Measurements from ENCODE around the gene ITPR2.

ITPR2 gene

DNA sequence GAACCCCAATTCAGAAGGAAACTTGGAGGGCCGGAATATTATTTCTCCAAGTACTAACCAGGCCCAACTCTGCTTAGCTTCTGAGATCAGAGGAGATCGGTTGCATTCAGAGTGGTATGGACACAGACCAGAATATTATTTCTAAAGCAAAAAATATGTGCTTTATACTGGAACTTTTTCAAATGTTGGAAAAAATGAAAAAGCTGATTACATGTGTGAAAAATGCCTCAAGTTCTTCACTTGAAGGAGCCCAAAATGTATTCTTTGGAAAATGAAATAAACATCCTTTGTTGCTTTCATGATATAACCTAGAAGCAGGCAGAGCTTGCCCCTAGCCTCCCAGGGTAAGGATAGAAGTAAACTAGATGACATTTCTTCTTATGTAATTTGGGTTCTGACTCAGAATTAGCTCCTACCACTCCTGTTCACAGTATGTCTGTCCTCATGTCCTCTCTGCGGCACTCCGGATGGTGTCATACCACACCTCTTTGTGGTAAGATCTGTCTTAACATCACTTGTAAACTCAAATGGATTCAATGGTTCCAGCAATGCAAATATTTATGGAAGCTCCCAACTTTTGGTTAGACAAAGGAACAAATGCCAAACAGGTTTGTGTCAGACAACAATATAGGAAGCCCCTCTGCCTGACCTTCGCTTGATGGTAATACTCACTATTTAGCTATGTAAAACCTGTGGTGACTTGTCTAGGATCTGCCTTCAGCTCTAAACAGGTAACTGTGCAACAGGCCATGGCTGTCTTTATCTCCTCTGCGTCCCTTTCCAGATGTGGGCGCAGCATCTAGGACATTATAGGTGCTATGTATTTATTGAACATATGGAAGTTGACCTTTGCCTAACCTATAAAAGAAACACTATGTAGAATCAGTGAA, 459.1 kb downstream of the ITPR2 start:
- no peak for DNase-seq

DNA sequence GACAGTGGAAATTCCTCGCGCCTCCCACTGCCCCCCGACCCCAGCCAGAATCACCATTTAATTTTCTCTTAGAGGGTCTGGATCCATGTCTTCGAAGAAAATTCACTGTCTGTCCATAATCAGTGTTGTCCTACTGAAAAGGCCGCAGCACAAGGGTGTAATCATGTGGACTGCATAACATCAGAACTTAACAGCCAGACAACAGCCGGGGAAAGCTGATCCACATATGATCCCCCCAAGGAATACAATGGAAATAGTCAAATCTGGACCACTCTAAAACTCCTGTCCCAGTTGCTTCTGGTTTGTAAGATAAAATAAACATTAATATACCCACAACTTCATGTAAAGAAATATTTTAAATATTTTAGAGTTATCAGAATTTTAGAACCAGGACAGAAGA, 460.1 kb downstream of the ITPR2 start:
- no peak for DNase-seq

DNA sequence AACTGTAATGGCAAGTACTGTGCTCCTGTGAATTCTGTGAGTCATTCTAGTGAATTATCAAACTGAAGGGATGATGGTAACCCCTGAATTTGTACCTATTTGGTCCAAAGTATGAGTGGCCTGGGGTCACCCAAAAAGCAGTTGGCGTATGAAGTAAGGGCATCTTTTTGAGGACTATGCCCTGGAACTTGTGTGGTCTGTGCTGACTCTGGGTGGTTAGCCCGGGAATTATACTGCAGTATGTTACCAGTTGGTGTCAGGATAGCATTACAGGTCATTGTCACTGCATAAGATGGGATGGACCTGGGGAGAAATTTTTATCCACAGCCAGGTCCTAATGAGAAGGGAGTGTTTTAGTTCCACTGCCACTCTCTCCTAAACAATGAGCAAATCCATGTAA, 462.9 kb downstream of the ITPR2 start:
- no peak for DNase-seq

DNA sequence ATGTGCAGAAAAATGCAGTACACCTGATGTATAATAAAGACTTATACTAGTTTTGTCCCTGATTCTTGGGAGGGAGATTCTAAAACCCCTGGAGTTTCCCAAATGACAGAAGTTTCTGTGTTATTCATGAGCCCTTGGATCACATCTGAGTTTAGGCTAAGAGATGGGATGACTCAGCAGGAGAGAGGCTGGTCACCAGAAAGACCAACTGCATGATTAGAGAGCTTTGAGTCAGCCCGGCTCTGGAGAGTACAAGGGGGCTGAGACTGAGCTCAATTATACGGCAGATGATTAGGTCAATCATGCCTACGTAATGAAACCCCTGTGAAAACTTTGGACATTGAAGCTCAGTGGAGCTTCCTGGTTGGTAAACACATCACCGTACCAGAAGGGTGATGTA, 463.4 kb downstream of the ITPR2 start:
- DNase-seq = no peak

DNA sequence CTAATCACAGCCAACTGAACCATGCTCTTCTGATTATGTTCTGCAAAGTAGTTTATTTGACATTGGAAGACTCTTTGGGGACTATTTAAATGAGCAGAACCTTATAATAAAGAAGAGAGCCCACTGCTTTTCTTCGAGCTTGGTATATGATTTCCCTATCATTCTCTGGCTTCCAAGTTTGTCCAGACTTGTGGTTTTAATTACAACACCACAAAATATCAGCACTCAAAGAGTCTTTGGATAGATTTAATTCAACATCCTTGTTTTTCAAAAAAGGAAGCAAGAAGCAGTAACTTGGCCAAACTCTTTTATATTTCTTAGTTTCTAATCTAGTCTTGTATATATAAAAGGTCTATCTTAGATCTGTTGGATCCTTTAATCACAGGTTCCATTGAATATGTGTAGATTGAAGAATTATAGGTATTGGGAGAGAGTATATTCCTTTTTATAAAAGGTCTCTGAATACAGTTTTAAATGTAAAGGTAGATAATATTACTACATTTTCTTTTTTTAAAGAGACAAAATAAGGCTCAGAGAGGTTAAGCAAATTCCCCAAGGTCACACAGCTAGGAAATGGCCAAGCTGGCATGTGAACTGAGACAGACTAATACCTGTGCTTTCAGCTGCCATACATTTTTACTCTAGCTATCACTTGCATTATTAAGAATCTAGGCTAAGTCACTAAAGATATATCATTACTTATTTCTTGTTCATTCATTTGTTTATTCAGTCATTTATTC, 464.8 kb downstream of the ITPR2 start:
- DNase-seq = no peak

DNA sequence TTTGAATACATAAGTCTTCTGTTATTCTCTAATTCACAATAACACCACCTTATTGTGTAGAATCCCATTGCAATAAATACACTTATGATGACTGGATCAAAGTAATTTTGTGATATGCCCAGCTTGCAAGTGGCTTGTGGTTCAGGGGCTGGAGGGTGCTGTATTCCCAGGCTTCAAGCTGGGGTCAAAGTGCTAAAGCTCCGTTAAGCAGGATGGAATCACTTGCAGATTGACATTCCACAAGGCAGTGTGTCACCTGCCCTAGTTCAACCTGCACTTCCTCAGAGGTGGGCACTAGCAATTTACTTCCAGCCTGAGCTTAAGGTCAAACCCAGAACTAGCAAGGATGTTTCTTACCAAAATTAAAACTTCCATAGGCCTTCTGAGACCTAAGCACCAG, 471.0 kb downstream of the ITPR2 start:
- no peak for DNase-seq

DNA sequence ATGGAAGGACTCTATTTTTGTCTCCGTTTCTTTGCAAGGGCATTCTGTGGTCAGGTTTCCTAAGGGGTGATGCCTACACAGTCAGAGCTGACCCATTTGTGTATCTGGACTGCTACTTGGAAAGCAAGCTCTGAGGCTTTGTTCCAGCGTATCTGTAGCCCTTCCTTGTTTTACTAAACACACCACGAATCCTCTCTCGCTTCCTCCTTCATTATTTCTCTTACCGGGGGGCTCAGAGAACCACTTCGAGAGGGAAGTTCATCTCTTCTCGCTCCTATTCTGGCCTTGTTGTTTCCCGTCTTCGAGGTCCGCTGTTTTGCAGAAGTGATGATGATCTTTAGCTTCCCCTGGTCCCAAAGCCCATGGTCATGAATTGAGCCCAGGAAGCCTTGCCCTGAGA, 472.9 kb downstream of the ITPR2 start:
- DNase-seq = no peak

DNA sequence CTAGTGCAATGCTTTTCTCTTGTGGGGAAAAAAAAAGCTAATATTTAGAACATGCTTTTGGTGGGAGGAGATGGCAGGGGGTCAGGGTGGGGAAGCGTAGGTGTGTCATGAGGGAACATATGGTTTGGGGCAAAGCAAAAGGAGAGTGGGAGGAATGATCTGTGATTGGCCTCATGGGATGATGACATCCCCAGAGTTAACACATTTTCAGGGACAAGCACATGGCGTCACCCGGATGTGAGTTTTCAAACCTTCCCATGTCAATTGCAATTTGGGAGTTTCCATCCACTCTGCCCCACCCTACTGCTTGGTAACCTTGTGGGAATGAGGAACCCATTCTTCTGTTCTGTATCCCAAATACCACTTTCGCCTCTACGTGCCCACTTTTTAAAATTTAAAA, 473.4 kb downstream of the ITPR2 start:
- no peak for DNase-seq

DNA sequence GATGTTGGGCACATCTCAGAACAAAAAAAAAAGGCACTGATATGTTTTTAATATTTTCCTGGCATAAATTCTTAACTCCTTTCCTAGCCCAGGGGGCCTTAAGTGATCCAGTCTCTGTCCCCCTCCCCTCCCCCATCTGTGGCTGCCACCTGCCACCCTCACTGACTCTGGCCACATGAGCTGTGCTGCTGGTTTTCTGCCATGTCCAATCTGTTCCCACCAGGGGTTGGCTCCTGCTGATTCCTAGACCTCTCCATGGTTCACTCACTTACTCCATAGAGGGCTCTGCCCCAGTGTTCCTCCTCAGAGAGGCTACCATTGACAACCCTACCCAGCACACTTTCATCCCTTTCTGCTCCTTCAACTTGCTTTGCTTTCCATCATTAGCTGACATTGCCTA, 474.3 kb downstream of the ITPR2 start:
- no peak for DNase-seq

DNA sequence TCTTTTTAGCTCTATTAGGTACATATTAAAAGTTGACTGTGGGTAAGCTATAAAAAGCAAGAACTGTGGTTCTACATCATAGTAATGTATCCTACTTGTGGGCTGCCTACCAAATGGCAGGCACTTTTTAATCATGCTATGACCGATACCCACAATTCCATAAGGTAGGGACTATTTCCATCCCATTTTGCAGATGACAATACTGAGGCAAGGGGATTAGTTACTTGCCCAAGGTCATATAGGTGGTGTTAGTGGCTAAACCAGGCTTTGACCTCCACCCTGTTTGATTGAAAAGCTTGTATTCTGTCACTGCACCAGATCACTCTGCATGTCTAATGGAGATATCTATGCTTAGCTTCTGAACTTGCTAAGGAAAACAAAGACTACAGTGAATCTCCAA, 485.7 kb downstream of the ITPR2 start:
- DNase-seq = no peak

DNA sequence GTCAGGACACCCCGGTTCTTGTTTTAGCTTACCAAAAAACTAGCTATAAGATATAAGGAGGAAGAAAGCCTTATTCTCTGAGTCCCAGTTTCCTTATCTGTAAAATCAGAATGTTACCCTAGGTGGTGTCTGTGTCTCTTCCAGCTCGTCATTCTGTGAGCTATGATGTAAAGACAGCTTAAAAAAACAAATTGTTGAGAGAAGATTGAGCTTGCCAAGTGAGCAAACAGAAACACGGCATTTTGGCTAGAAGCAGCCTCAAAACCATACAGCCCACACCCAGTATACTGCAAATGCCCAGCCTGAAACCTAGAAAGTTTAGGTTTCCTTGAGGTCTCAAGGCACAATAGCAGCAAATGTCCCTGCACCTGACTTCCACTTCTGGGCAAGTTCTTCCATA, 486.3 kb downstream of the ITPR2 start:
- no peak for DNase-seq

DNA sequence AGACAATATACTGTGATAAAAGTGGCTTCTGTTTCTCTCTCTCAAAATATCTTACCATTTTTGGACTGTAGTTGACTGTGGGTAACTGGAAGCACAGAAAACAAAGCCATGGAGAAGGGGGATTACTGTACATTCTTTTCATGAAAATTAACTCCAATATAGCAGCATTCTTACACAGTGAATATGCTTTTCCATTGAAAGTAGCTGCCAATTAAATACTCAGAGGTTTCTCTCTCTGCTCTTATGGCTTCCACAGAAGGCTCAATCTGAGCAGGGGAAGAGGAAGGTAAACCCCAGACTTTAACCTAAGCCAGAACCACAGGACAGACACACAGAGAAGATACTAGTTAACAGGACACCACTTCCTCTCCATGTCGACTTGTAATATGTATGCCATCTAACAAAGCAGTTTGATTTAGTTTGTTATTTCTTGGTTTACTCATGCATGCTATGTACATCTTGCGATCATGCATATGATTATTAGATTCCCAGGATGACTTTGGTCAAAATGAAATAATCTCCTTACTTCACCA, 487.5 kb downstream of the ITPR2 start:
- no peak for DNase-seq

DNA sequence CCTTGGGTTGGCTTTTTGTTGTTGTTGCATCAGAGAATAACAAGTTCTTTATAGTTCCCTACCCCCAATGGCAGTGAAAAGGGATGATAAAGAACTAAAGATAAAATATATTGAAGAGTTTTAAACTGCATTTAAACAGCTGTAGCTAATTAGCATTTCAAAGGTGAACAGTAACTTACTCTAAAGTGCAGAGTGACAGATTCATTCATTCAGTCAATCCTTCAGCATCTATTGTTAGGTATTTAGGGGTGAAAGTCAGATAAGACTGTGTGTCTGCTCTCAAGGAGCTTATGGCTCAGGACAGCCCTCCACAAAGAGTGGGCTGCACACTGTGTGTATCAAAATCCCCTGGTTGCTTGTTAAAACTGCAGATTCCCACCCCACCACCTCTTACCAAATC, 491.5 kb downstream of the ITPR2 start:
- no peak for DNase-seq

DNA sequence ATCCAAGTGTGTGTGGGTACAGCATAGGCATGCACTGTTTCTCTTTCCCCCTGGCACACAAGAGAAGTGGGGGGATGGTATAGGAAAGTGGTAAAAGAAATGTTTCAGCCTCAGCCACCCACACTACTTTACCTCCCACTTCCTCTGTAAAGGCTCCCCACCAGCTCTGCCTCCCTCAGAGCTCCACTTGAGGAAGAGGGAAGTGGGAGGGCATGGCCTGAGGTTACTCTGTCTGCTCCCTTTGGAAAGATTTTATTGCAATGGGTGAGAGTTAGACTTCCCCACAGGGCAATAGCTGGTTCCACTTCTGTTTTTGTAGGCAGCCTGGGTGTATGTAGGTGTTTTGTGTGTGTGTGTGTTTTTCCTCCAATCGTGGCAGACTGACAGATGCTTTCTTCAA, 492.3 kb downstream of the ITPR2 start:
- DNase-seq = no peak

DNA sequence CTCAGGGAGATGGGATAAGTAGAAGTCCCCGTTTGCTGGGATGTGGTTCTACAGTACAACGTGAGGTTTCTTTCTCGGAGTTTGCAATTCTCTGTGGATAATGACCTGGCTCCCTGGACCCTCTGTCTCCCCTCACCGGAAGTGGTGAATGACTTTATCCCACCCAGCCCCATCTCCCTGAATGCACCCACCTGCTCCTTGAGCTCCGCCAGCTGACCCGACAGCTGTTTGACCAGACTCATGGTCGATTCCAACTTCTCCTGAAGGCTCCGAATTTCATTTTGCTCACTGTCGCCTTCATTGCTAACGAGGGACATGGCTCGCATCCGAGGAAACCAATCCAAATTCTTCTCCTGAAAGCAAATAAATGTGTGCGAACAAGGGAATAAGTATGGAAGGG, 493.0 kb downstream of the ITPR2 start:
- no peak for DNase-seq

DNA sequence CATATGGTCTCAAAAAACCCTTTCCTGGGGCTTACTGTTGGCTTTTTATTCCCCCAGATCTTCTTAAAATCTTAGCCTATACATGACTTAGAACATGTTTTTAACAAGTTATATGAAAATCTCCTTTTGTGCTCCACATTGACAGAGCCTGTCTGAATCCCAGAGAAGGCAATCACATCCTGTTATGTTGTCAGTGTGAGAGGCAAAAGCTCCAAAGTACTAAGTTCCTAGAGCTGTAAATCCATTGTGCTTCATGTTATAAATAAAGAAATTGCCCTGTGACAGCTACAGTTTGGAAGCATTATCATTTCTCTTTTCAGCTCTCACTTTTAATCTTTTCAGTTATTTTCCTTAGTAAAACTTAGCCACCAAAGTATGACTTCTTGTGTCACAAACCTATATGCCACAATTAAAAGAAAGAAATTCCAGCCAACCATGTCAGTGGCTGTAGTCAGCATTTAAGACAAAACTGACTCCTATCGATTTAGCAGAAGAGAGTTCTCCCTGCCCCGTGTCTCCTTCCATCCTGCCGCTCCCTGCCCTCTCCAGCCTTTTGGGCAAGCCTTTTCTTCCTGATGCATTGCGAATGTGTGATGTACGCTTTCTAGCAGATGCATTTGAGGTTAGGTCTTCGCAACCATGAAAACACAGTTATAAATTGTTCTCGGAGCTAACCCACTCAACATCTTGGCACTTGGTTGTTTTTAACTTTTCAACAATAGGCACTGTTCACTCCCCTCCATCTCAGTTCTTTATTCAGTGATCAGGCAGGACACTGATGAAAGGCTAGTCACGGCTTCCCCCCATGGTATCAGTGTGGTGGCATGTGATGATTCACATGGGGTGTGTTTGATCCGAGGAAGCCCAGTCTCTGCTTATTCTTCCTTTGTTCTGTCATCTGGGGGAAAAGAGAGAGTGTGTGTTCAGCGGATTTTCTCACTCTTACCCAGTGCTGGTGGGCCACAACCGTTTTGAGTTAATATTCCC, 494.1 kb downstream of the ITPR2 start:
- no peak for DNase-seq

DNA sequence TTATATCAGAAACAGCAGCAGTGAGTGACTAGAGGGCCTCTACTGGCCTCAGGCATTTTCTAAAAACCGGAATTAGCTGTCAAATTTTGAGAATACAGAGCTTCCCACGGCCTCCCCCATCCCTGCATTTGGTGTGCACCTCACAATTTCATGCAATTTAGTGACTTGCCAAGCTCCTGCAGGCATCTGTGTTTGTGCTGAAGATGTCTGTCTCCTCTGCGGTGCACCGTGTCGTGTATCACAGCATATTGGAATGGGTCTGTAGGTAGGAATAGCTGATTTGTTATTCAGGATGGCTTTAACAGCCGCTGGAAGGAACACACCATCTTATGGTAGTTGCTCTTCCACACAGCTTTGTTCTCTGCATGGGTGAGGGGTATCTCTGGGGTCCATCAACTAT, 497.3 kb downstream of the ITPR2 start:
- DNase-seq = no peak

DNA sequence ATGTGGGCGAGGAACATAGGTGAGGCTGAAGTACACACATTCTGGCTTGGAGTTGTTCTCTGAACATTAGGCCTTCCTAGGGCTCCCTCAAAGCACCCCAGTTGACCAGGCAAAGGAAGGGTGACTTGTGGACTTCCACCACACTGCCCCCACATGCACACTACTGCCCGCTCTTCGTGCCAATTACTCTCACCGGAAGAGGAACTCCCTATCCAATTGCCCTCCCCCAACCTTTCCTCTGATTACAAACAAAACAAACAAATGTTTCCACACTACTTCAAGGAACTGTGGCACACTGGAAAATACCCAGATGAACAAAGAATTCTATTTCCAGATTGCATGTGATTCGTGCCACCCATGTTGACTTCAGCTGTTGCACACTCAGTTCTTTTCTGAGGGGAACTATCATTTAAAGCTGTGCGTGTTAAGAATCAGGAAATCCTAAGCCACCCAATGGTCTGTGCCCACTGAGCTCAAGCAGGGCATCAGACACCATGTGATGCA, 498.3 kb downstream of the ITPR2 start:
- no peak for DNase-seq

DNA sequence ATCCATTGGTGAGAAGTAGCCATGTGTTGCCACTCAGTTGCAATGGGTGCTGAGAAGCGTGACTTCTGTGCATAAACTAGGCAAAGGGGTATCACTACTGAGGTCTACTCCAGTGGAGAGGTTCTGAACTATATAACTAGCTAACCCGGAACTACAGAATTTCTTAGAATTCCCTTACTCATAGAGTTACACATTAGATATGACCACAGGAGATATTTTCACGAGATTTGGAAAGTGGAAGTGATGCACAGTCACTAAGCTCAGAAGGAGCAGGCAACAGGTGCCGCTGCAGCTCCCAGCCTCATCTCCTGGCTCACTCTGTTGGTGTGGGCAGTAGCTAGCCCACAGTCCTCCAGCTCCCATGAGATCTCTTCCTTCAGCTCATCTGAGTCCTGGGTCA, 501.0 kb downstream of the ITPR2 start:
- DNase-seq = no peak

DNA sequence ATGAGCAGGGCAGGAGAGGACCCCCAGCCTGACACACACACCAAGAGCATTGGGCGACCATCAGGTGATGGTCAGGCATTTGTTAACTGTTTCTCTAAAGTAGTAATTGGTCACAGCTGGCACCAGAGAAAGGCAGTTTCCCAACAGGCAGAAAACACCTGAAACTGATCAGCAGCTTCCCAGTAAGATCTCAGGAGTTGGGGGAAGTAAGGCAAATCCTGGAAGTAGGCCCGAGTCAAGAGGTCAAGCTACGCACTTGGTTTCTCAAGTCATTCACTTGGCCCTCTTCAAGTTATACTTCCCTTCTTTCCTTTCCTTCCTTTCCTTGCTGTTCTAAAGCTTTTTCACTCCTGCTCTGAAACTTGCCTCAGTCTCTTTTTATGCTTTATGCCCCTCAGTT, 501.9 kb downstream of the ITPR2 start:
- no peak for DNase-seq

DNA sequence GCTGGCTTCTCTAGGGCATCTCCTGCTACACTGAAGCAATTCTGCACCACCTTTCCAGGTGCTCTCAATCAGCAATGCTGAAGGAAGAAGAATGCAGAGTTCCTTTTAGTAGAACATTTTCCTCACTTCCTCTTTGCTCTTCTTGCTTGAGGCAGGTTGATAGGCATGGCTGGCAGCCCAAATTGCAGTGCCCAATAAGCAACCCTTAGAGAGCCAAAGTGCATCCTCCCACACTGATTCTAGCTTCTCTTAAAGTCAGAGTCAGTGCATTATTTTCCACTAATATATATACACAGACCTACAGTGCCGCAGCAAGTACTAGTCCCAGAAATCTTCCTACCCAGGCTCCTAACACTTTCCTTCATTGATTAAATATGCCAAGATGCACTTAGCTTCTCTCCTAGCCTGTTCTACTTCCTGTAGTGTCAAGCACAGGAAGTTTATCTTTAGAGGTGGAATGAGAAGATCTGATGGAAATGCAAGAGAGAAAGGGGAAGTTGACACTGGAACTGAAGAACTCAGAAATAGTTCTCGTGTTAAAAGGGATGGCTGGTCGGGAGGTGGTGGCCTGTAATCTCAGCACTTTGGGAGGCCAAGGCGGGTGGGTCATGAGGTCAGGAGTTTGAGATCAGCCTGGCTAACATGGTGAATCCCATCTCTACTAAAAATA, 504.9 kb downstream of the ITPR2 start:
- DNase-seq = no peak

DNA sequence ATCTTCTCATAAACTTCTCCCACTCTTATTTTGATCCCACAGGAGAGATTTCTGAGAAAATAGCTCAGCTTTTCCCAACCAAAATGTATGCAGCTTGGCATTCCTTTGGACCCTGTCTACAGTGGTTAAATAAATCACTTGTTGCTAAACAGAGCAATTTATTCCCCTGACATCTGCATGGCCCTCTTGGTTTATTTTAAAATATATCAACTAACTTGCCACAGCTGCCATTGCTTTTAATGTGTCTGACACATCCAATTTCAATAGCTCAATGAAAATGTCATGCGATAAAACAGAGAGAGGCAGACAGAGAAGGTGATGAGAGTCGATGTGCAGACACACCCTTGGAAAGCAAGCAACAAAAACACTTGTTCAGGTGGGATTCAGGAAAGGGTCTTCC, 509.3 kb downstream of the ITPR2 start:
- DNase-seq = no peak

All from CD4-positive, alpha-beta T cell treated with Interleukin-12 subunit alpha and Interleukin-12 subunit beta, for 1 hour (primary cell).